GM12878 (cell line): ENCODE measurements around the gene CENPA. TPM values are rescaled to one million over a fixed set of nuclear protein-coding genes. Genes with fewer than 3 reads are reported as not detected.

ENCODE experiments used
- ATAC-seq: fragments of 200-7000 bp; cut with Tn5 transposase; 3 replicates; pipeline ENCODE4 v1.9.1; 2020; ENCODE audit warnings: mild to moderate bottlenecking, moderate library complexity
- BruUV-seq: library from RNA; stranded (reverse); fragments of 400-500 nt; replicated peaks from 2 replicates; lab custom pipeline; 2021; lab: Mats Ljungman, UMichigan
- CTCF ChIA-PET: fragments of 300-600 bp; sonication (Branson Sonifier 250); formaldehyde crosslinking; extraction: SDS; loops from one replicate; lab custom pipeline; 2021; ENCODE audit warnings: inconsistent platforms; lab: Yijun Ruan, JAX
- POLR2A ChIA-PET: fragments of 350-600 bp; formaldehyde crosslinking; extraction: SDS; loops from one replicate; lab custom pipeline; 2021; ENCODE audit warnings: inconsistent platforms; lab: Charles Lee
- RAD21 ChIA-PET: fragments of 300-600 bp; sonication (Branson Sonifier 250); formaldehyde crosslinking; loops from one replicate; lab custom pipeline; 2023; ENCODE audit warnings: antibody characterized with exemption; ENCODE audit not compliant: unreplicated experiment; lab: Charles Lee
- SMC1A ChIA-PET: fragments of 300-600 bp; sonication (Branson Sonifier 250); formaldehyde crosslinking; loops from one replicate; lab custom pipeline; 2023; ENCODE audit not compliant: unreplicated experiment, uncharacterized antibody; lab: Charles Lee
- DNase-seq: peaks from one replicate; pipeline ENCODE4 v3.0.0-alpha.2; 2011; ENCODE audit warnings: low read depth, low spot score
- FAIRE-seq: peaks from 3 replicates; lab custom pipeline; 2011; peaks lifted over from hg19 to GRCh38; lab: Jason Lieb, UNC
- H2AFZ ChIP-seq: 2 replicates; pipeline ENCODE4 v1.6.0; 2011; ENCODE audit warnings: low read depth, low read length, control low read depth; ENCODE audit not compliant: control insufficient read depth
- H3K27ac ChIP-seq: 2 replicates; pipeline ENCODE4 v1.5.1; 2011; ENCODE audit warnings: control low read depth; ENCODE audit not compliant: control insufficient read depth, insufficient read depth
- H3K27me3 ChIP-seq, 2 experiments: replicated peaks in 1 of 2; 2 replicates each; pipeline versions ENCODE4 v1.6.0 to v1.6.1; 2011; ENCODE audit warnings: low read length in 1 of 2; ENCODE audit not compliant: control insufficient read depth in 2 of 2, insufficient read depth in 2 of 2
- H3K36me3 ChIP-seq, 2 experiments: 2 replicates each; pipeline ENCODE4 v1.5.1; 2011; ENCODE audit warnings: low read length in 1 of 2; ENCODE audit not compliant: control insufficient read depth in 2 of 2, insufficient read depth in 2 of 2
- H3K4me1 ChIP-seq: 2 replicates; pipeline ENCODE4 v1.6.1; 2011; ENCODE audit warnings: mild to moderate bottlenecking, low read length, moderate library complexity, mixed read lengths; ENCODE audit not compliant: control insufficient read depth, insufficient read depth
- H3K4me2 ChIP-seq: 2 replicates; pipeline ENCODE4 v1.6.0; 2011; ENCODE audit warnings: control low read depth; ENCODE audit not compliant: control insufficient read depth, insufficient read depth
- H3K4me3 ChIP-seq: fragments of 200-600 bp; sonication (generic); 2 replicates; pipeline ENCODE4 v1.5.1; 2016
- H3K79me2 ChIP-seq: 2 replicates; pipeline ENCODE4 v1.6.0; 2011; ENCODE audit warnings: low read length; ENCODE audit not compliant: control insufficient read depth, insufficient read depth
- H3K9ac ChIP-seq: 2 replicates; pipeline ENCODE4 v1.8.0; 2011; ENCODE audit warnings: low read length, control low read depth, mixed read lengths; ENCODE audit not compliant: control insufficient read depth, insufficient read depth
- H3K9me3 ChIP-seq: replicated peaks from 3 replicates; pipeline ENCODE4 v1.5.1; 2011; ENCODE audit warnings: mild to moderate bottlenecking, low read length; ENCODE audit not compliant: control insufficient read depth, insufficient read depth
- H4K20me1 ChIP-seq: 2 replicates; pipeline ENCODE4 v1.6.0; 2011; ENCODE audit not compliant: control insufficient read depth, insufficient read depth
- BHLHE40 ChIP-seq, 2 experiments: fragments of 450-650 bp in 1 of 2; IDR thresholded peaks; 2 replicates each; pipeline ENCODE4 v1.6.1; 2011 to 2017; ENCODE audit warnings: low read depth in 2 of 2, borderline replicate concordance in 1 of 2, improper control_type of control experiment in 1 of 2, low read length in 1 of 2, mild to moderate bottlenecking in 1 of 2
- CBX5 ChIP-seq: sonication (generic); IDR thresholded peaks from 2 replicates; pipeline ENCODE4 v1.6.1; 2016; ENCODE audit warnings: low read depth, moderate library complexity, mild to moderate bottlenecking, inconsistent platforms
- HCFC1 ChIP-seq: fragments of 150-350 bp; IDR thresholded peaks from 2 replicates; pipeline ENCODE4 v1.6.1; 2014; ENCODE audit warnings: low read length
- MTA3 ChIP-seq: IDR thresholded peaks from 2 replicates; pipeline ENCODE4 v1.6.1; 2012; ENCODE audit warnings: low read length, inconsistent platforms, borderline replicate concordance
- MYB ChIP-seq: fragments of 150-350 bp; IDR thresholded peaks from 2 replicates; pipeline ENCODE4 v1.6.1; 2014; ENCODE audit warnings: mild to moderate bottlenecking, low read depth, low read length, borderline replicate concordance
- NFXL1 ChIP-seq: fragments of 450-650 bp; IDR thresholded peaks from 2 replicates; pipeline ENCODE4 v1.6.1; 2017; ENCODE audit warnings: antibody characterized with exemption, mild to moderate bottlenecking, borderline replicate concordance
- NFYB ChIP-seq: IDR thresholded peaks from 2 replicates; pipeline ENCODE4 v1.6.1; 2011; ENCODE audit warnings: low read depth, mild to moderate bottlenecking, low read length, improper control_type of control experiment, moderate library complexity; ENCODE audit not compliant: insufficient read depth
- NR2C2 ChIP-seq: IDR thresholded peaks from 2 replicates; pipeline ENCODE4 v1.6.1; 2011; ENCODE audit warnings: borderline replicate concordance, low read depth; ENCODE audit not compliant: control insufficient read depth, insufficient read length
- SMAD1 ChIP-seq: fragments of 450-650 bp; IDR thresholded peaks from 2 replicates; pipeline ENCODE4 v1.6.1; 2018; ENCODE audit warnings: mild to moderate bottlenecking, low read depth; ENCODE audit not compliant: partially characterized antibody
- SREBF2 ChIP-seq: IDR thresholded peaks from 2 replicates; pipeline ENCODE4 v1.6.1; 2012; ENCODE audit warnings: mild to moderate bottlenecking, low read length
- SUZ12 ChIP-seq: fragments of 200-600 bp; sonication (generic); IDR thresholded peaks from one replicate; pipeline ENCODE4 v1.6.1; 2018; ENCODE audit warnings: antibody characterized with exemption, mild to moderate bottlenecking; ENCODE audit not compliant: unreplicated experiment
- ZNF622 ChIP-seq: fragments of 450-650 bp; IDR thresholded peaks from 2 replicates; pipeline ENCODE4 v1.6.1; 2017; ENCODE audit warnings: mild to moderate bottlenecking, inconsistent platforms
- WGBS: methylation state at CpG from one replicate; pipeline ENCODE4 v1.1.6; 2016; ENCODE audit warnings: low lambda C conversion rate; ENCODE audit not compliant: insufficient replicate concordance, insufficient coverage; ENCODE audit errors: missing lambda C conversion rate; 5-methylcytosine and 5-hydroxymethylcytosine counted together
- in situ Hi-C: fragments of 300-500 bp; cut with MboI; formaldehyde crosslinking; loops from 9 replicates; pipeline ENCODE4 v1.14.3; 2018; ENCODE audit warnings: mixed read lengths
- intact Hi-C: fragments of 100-400 bp; cut with micrococcal nuclease; formaldehyde crosslinking; loops from one replicate; pipeline ENCODE4 v1.14.2; 2022; ENCODE audit not compliant: unreplicated experiment
- polyA plus RNA-seq, 11 experiments: library from polyadenylated mRNA; depleted of rRNA in 4 of 11; unstranded in 6 of 11; stranded (reverse) in 5 of 11; fragments of >200 nt; fragmentation: Nextera tagmentation in 4 of 11; fragmentation: Illumina TruSeq in 1 of 11; extraction: Ambion mirVana in 4 of 11; extraction: Trizol in 1 of 11; gene quantifications; 1 replicate in 1 of 11; 2 replicates in 10 of 11; pipeline versions ENCODE4 v1.2.1 to v1.2.3, GENCODE V29; 2011 to 2016; ENCODE audit warnings: inconsistent platforms in 2 of 11, missing spikeins in 2 of 11, low read depth in 1 of 11
- total RNA-seq, 4 experiments: library from RNA; depleted of rRNA in 3 of 4; stranded (reverse); fragments of >200 nt in 3 of 4; fragmentation: Illumina TruSeq in 1 of 4; extraction: Trizol in 1 of 4; gene quantifications; 2 replicates each; pipeline versions ENCODE4 v1.2.1 to v1.2.3, GENCODE V29; 2013 to 2021
- TF ChIP-seq, protein P1 (sequence below): fragments of 450-650 bp; formaldehyde crosslinking; IDR thresholded peaks from 2 replicates; pipeline ENCODE4 v1.5.0; 2022; ENCODE audit warnings: mild to moderate bottlenecking, missing genetic modification characterization
- TF ChIP-seq, protein P2 (sequence below): fragments of 450-650 bp; IDR thresholded peaks from 2 replicates; pipeline ENCODE4 v1.6.1; 2016; ENCODE audit warnings: mild to moderate bottlenecking
- TF ChIP-seq, protein P3 (sequence below): fragments of 450-650 bp; IDR thresholded peaks from 2 replicates; pipeline ENCODE4 v1.6.1; 2017; ENCODE audit warnings: borderline replicate concordance

CENPA gene
- total and polyA plus RNA-seq, 10 of the 15 experiments (the other 5 are each of a cell fraction or from before 2014, with no cell fraction given) = 8.1 to 66.6 (median 36.7) TPM

DNA sequence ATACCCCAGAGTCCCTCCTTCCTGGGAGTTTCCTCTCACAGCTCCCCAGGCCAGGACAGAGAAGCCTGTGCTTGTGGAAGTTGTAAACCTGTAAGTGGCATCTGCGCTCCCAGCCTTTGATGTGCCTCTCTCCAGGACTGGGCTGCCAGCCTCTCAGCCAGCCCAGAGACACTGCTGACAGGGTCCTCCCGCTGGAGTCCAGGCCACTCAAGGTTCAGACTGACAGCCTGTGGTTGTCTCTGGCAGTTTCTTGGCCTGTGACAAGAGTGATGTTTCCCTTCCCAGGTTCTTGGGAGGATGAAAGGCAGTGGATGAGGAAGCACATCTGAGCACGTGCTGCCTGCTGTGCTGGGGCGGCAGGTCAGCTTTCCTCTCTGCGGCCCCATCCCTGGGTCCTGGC lies 18.7 kb upstream of the CENPA start:
- peak overlapping the region; percentile 60 for H3K4me2 ChIP-seq
- no peaks in the 10 kb centered on the region; a peak in 2 of 4 replicates for H3K36me3 ChIP-seq
- no peak overlapping the region; the same call in 1 of the 2 replicates for H3K27ac ChIP-seq
- intact Hi-C loops (no loop called here), in situ Hi-C loops (no loop called here)
- no peaks in the 10 kb centered on the region for H3K27me3 ChIP-seq
- no TSS peak for BruUV-seq
- TF ChIP-seq SMAD1 (no peak), MYB (no peak), CBX5 (no peak), HCFC1 (no peak), SREBF2 (no peak), SUZ12 (no peak), NFXL1 (no peak), ZNF622 (no peak), MTA3 (no peak), NR2C2 (no peak), NFYB (no peak), BHLHE40 (IDR thresholded peaks at IDR 0.05; ENCODE audit: borderline replicate concordance in 1 of 2, low read depth in 2 of 2, low read length in 1 of 2) (peak in 1 of 2 experiments; percentile 57; a peak in 1 of 4 replicates)
- TF ChIP-seq, protein P1, sequence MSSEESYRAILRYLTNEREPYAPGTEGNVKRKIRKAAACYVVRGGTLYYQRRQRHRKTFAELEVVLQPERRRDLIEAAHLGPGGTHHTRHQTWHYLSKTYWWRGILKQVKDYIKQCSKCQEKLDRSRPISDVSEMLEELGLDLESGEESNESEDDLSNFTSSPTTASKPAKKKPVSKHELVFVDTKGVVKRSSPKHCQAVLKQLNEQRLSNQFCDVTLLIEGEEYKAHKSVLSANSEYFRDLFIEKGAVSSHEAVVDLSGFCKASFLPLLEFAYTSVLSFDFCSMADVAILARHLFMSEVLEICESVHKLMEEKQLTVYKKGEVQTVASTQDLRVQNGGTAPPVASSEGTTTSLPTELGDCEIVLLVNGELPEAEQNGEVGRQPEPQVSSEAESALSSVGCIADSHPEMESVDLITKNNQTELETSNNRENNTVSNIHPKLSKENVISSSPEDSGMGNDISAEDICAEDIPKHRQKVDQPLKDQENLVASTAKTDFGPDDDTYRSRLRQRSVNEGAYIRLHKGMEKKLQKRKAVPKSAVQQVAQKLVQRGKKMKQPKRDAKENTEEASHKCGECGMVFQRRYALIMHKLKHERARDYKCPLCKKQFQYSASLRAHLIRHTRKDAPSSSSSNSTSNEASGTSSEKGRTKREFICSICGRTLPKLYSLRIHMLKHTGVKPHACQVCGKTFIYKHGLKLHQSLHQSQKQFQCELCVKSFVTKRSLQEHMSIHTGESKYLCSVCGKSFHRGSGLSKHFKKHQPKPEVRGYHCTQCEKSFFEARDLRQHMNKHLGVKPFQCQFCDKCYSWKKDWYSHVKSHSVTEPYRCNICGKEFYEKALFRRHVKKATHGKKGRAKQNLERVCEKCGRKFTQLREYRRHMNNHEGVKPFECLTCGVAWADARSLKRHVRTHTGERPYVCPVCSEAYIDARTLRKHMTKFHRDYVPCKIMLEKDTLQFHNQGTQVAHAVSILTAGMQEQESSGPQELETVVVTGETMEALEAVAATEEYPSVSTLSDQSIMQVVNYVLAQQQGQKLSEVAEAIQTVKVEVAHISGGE (CRISPR knock-in tag) = no peak
- TF ChIP-seq, protein P2, sequence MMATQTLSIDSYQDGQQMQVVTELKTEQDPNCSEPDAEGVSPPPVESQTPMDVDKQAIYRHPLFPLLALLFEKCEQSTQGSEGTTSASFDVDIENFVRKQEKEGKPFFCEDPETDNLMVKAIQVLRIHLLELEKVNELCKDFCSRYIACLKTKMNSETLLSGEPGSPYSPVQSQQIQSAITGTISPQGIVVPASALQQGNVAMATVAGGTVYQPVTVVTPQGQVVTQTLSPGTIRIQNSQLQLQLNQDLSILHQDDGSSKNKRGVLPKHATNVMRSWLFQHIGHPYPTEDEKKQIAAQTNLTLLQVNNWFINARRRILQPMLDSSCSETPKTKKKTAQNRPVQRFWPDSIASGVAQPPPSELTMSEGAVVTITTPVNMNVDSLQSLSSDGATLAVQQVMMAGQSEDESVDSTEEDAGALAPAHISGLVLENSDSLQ = peak; percentile 23; the same call in 1 of the 2 replicates
- TF ChIP-seq, protein P3, sequence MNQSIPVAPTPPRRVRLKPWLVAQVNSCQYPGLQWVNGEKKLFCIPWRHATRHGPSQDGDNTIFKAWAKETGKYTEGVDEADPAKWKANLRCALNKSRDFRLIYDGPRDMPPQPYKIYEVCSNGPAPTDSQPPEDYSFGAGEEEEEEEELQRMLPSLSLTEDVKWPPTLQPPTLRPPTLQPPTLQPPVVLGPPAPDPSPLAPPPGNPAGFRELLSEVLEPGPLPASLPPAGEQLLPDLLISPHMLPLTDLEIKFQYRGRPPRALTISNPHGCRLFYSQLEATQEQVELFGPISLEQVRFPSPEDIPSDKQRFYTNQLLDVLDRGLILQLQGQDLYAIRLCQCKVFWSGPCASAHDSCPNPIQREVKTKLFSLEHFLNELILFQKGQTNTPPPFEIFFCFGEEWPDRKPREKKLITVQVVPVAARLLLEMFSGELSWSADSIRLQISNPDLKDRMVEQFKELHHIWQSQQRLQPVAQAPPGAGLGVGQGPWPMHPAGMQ = no peak
- ChIA-PET SMC1A (interaction anchor here (3.0 kb wide), 1 partner anchor 10 kb away, joined by 7 read pairs; no protein-coding TSS in a partner anchor), RAD21 (no interaction called here), POLR2A (interaction anchor here (0.9 to 1.3 kb wide), 2 partner anchors 12 to 20 kb away, joined by 3 read pairs; no protein-coding TSS in a partner anchor), CTCF (no interaction called here)
- no peaks in the 10 kb centered on the region for H4K20me1 ChIP-seq
- FAIRE-seq (no peak), ATAC-seq (no peak; the same call in 2 of the 3 replicates), DNase-seq (no peak)
- peaks cover 51% of the 10 kb centered on the region for H3K79me2 ChIP-seq
- 96% methylated on average over 5 of the region's 5 CpGs for WGBS
- H3K9me3 ChIP-seq = no peaks in the 10 kb centered on the region
- H3K4me3 ChIP-seq = no peak overlapping the region
- peaks cover 17% of the 10 kb centered on the region; the same call in 1 of the 2 replicates for H3K4me1 ChIP-seq
- peak overlapping the region; percentile 24; the same call in 1 of the 2 replicates for H3K9ac ChIP-seq
- no peak overlapping the region for H2AFZ ChIP-seq
